Choroid plexus epithelial cell (primary cell): ENCODE measurements around the gene ATF7.

Experiments used
- DNase-seq: peaks from one replicate; pipeline ENCODE4 v3.0.0-alpha.2; 2010; ENCODE audit warnings: low read depth
- H3K4me3 ChIP-seq: 2 replicates; pipeline ENCODE4 v1.5.1; 2011; ENCODE audit warnings: low read depth, mild to moderate bottlenecking, control low read depth, low read length, moderate library complexity
- TF ChIP-seq, protein P1 (sequence below): conservative IDR thresholded peaks from 2 replicates; pipeline ENCODE4 v1.5.1; 2011; ENCODE audit warnings: low read depth, mild to moderate bottlenecking, control low read depth, inconsistent platforms, low read length, moderate library complexity

ATF7 gene

DNA sequence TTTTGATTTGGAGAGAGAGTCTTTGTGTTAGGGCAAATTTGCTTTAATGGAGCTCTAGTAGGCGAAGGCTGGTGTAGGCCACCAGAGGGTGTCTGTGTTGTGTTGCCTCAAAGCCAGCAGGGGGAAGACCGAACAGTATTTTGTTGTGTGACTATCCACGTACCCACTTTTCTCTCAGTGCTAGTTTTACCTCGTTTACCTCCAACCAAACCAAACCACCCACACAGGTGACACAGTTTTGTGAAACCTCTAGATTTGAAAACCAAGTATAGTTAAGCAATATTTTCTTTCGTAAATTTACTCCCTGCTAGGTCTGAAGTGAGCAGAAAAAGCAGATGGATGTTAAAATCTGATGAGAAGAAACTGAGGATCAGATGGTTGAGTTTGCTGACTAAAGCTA lies 82.6 kb downstream of the ATF7 start:
- H3K4me3 ChIP-seq, result no peak overlapping the region
- DNase-seq, result peak; percentile 90
- TF ChIP-seq, protein P1, sequence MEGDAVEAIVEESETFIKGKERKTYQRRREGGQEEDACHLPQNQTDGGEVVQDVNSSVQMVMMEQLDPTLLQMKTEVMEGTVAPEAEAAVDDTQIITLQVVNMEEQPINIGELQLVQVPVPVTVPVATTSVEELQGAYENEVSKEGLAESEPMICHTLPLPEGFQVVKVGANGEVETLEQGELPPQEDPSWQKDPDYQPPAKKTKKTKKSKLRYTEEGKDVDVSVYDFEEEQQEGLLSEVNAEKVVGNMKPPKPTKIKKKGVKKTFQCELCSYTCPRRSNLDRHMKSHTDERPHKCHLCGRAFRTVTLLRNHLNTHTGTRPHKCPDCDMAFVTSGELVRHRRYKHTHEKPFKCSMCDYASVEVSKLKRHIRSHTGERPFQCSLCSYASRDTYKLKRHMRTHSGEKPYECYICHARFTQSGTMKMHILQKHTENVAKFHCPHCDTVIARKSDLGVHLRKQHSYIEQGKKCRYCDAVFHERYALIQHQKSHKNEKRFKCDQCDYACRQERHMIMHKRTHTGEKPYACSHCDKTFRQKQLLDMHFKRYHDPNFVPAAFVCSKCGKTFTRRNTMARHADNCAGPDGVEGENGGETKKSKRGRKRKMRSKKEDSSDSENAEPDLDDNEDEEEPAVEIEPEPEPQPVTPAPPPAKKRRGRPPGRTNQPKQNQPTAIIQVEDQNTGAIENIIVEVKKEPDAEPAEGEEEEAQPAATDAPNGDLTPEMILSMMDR, result peak; percentile 100

DNA sequence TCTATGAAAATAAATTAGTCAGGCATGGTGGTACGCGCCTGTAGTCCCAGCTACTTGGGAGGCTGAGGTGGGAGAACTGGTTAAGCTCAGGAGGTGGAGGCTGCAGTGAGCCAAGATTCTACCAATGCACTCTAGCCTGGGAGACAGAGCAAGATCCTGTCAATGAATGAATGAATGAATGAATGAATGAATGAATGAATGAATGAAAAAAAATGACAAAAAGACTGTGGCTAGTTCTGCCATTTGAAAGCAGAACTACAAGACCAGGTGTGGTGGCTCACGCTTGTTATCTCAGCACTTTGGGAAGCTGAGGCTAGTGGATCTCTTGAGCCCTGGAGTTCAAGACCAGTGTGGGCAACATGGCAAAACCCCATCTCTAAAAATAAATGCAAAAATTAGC lies 86.7 kb downstream of the ATF7 start:
- no peak overlapping the region for H3K4me3 ChIP-seq

DNA sequence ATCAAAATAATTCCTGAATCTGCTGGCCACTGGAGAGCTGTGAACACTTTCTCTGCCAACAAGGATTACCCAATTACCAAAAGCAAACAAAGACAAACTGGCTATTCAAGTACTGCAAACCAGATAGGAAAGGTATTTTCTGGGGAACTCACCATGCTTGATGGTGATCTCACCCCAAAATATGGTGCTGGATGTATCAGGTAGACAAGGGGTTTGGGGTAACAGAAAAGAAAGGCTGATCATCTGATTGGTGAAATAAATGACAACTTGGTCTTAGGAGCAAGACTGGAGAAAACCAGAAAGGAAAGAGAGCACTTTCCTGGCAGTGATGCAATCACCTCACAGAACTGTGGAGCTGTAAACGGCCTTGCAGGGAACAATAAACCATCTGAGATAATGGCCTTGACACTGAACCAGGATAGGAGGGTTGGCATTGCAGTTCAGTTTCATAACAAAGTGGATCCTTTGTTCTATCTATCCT lies 87.9 kb downstream of the ATF7 start:
- no peak overlapping the region for H3K4me3 ChIP-seq
- DNase-seq, result peak; percentile 80
- TF ChIP-seq, protein P1, result no peak

More for the DNA sequence above, 86.7 kb downstream of the ATF7 start:
- DNase-seq, result no peak
- TF ChIP-seq, protein P1, result no peak

DNA sequence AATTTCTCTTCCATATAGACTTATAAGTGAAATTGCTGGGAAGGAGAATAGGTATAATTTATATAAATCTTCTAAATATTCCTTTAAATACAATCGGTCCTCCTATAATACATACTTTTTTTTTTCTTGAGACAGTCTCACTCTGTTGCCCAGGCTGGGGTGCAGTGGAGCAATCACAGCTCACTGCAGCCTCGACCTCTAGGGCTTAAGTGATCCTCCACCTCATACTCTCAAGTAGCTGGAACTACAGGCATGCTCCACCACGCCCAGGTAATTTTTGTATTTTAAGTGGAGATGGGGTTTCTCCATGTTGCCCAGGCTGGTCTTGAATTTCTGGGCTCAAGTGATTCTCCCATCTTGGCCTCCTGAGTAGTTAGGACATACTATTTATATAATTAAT lies 89.2 kb downstream of the ATF7 start:
- TF ChIP-seq, protein P1, result no peak
- H3K4me3 ChIP-seq, result no peak overlapping the region
- DNase-seq, result no peak

DNA sequence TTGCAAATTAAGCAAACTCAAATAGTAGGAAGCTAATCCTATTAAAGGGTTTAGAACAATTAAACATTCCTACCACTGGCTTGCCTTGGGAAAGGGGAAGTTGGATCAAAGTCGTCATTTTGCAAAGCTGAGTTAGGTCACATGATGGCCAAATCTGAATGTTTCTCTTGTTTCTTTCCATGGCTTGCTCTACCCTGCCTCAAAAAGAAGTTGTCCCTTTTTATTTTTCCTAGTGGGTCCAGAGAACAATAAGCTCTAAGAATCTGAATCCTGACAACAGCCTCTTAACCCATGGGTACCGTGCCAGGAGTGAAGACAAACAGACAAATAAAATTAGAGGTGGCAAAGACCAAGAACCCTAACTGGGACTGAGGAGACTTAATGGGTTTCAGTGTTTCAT lies 92.7 kb downstream of the ATF7 start:
- no peak overlapping the region for H3K4me3 ChIP-seq
- DNase-seq, result no peak
- TF ChIP-seq, protein P1, result no peak

DNA sequence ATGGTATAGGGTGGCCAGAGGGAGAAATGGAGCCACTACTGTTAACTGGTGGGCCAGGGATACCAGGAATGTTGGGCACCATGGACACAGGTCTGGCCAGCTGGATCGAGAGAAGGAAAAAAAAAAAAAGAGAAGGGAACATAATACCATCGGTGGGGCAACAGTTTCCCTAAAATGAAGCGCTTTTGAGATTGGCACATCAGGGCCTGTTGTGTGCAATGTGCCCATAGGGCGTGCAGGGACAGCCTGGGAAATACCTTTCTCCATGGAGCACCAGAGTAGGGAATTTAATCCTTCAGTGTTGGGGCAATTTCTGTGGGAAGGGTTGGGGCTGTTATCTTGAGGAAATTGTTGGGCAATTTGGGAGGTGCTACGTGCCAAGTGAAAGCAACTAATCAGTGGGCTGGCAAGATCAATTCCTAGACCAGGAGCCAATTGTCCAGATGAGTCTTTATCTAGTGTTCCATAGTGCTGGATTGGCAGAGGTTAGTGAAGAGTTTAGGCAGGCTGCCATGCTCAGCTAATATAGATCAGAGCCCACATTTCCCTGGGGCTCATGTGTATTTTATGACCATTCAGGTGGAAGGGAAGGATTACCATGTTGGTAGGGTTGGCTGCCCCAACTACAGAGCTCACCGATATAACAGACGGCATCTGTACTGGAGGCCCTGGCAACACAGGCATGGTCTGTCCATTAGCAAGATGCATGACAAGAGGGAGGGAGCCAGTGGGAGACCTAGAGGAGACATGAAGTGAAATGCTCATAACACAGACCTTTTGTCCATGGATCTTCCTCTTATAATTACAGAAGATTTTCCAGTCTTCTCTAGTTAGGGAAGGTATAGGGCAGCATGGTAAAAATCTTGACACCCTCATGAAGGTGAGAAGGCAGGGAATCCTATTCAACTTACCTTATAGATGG lies 93.4 kb downstream of the ATF7 start:
- TF ChIP-seq, protein P1, result no peak
- H3K4me3 ChIP-seq, result no peak overlapping the region
- no peak for DNase-seq

DNA sequence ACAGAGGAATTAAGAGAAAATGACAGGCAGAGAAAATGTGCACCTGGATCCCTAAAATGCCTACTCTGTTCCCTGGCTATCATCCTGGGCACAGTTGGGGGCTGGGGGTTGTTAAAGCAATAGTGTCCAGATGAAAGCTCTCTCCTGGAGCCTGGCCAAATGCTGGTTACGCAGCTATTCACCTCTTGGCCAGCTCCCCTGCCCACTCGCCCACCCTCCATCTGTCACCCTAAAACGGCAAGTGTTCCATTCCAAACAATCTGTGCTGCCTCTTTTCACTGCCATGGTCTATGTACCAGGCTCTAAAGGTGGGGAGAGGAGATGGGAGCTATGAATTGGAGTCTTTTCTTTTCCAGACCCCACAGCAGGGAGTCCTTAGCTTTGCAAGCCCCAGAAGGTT lies 94.2 kb downstream of the ATF7 start:
- DNase-seq, result no peak
- TF ChIP-seq, protein P1, result no peak
- H3K4me3 ChIP-seq, result no peak overlapping the region
